Smooth muscle cell (in vitro differentiated cells): ENCODE data around the gene GARNL3. TPM values are rescaled to one million over a fixed set of nuclear protein-coding genes. Genes with fewer than 3 reads are reported as not detected.

Experiments used
- DNase-seq: peaks from one replicate; lab custom pipeline; 2025; ENCODE audit not compliant: unreplicated experiment; lab: John Stamatoyannopoulos, UW
- H2AFZ ChIP-seq: fragments of 200-600 bp; sonication (generic); 2 replicates; pipeline ENCODE4 v1.6.0; 2016; ENCODE audit warnings: antibody characterized with exemption, low read depth, mild to moderate bottlenecking
- H3F3A ChIP-seq: fragments of 200-600 bp; sonication (generic); 2 replicates; pipeline ENCODE4 v1.6.0; 2017; ENCODE audit warnings: antibody characterized with exemption, low read depth
- H3K27ac ChIP-seq: fragments of 200-600 bp; sonication (generic); 2 replicates; pipeline ENCODE4 v1.5.1; 2016; ENCODE audit warnings: low read depth, mild to moderate bottlenecking
- H3K27me3 ChIP-seq: fragments of 200-600 bp; sonication (generic); 2 replicates; pipeline ENCODE4 v1.6.1; 2016; ENCODE audit warnings: low read depth, mild to moderate bottlenecking
- H3K36me3 ChIP-seq: fragments of 200-600 bp; sonication (generic); 2 replicates; pipeline ENCODE4 v1.5.1; 2016; ENCODE audit warnings: low read depth
- H3K4me1 ChIP-seq: fragments of 200-600 bp; sonication (generic); 2 replicates; pipeline ENCODE4 v1.5.1; 2016; ENCODE audit warnings: low read depth
- H3K4me2 ChIP-seq: fragments of 200-600 bp; sonication (generic); 2 replicates; pipeline ENCODE4 v1.6.0; 2016; ENCODE audit warnings: mild to moderate bottlenecking
- H3K4me3 ChIP-seq: fragments of 200-600 bp; sonication (generic); 2 replicates; pipeline ENCODE4 v1.5.1; 2016; ENCODE audit warnings: mild to moderate bottlenecking
- H3K79me2 ChIP-seq: fragments of 200-600 bp; sonication (generic); 2 replicates; pipeline ENCODE4 v1.6.0; 2016; ENCODE audit warnings: low read depth, mild to moderate bottlenecking
- H3K9ac ChIP-seq: fragments of 200-600 bp; sonication (generic); 2 replicates; pipeline ENCODE4 v1.6.0; 2016; ENCODE audit warnings: low read depth
- H3K9me3 ChIP-seq: fragments of 200-600 bp; sonication (generic); replicated peaks from 2 replicates; pipeline ENCODE4 v1.5.1; 2016; ENCODE audit warnings: low read depth
- H4K20me1 ChIP-seq: fragments of 200-600 bp; sonication (generic); 2 replicates; pipeline ENCODE4 v1.6.0; 2016; ENCODE audit warnings: low read depth
- CTCF ChIP-seq: fragments of 200-600 bp; sonication (generic); IDR thresholded peaks from 2 replicates; pipeline ENCODE4 v1.5.1; 2017; ENCODE audit warnings: borderline replicate concordance, mild to moderate bottlenecking, antibody characterized with exemption; ENCODE audit not compliant: insufficient read depth, poor library complexity, severe bottlenecking
- WGBS: methylation state at CpG from one replicate; pipeline ENCODE4 v1.1.7; 2016; ENCODE audit warnings: low lambda C conversion rate; 5-methylcytosine and 5-hydroxymethylcytosine counted together
- polyA plus RNA-seq: library from polyadenylated mRNA; unstranded; fragments of >200 nt; fragmentation: Nextera tagmentation; extraction: Ambion mirVana; gene quantifications from 2 replicates; pipeline ENCODE4 v1.2.1, GENCODE V29; 2016
- total RNA-seq: library from RNA; depleted of rRNA; stranded (reverse); fragments of >200 nt; gene quantifications from 2 replicates; pipeline ENCODE4 v1.2.3, GENCODE V29; 2014

The GARNL3 gene
- total and polyA plus RNA-seq, 2 experiments from 2014 or later: 4.7 to 18.5 TPM

DNA sequence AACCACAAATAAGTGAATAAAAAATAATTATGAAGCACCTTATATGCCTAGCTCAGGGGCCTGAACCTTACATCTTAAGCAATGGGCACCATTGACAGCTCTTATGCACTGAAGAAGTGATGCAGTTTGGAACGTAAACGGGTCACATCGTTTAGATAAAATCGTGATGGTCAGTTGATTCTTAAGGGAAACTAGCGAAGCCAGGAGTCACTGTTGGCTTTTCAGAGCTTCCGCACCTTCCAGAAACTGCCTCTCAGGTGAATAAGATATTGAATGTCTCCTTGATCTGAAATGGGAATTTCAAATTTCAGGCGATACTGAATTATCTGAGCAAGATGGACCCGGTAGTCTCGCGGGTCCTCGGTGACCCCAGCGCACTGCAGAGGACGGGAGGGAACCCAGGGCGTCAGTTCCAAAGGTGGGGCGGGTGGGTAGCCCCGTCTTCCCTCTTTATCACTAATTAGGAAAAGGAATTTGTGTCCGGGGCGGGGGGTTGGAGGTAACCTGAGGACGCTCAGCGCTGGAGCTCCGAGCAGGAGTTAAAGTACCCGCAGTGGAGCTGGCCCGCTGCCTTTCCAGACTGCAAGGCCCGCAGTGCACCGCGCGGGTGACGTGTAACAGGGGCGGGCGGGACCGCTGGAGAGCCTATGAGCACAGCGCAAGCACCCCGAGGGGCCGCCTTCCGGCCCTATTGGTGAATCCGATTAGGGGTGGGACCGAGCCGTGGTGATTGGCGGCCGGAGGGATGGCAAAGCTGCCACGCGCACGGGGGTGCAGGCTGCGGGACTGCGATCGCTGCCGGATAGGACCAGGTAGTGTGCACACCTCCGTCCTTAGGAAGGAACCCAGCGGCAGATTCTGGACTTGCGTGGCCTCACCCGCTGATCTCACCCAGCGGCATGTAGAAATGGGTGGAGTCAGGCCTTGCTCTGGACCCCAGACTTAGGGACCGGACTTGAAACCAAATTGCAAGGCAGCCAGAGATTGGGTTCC, 19.7 kb upstream of the GARNL3 start:
- Histone ChIP-seq H3K4me3 (peak overlapping the region; percentile 69), H3K9ac (peak overlapping the region; percentile 71), H2AFZ (peak overlapping the region; percentile 97), H3K9me3 (no peaks in the 10 kb centered on the region), H3K27ac (no peak overlapping the region), H3K36me3 (no peaks in the 10 kb centered on the region), H4K20me1 (no peaks in the 10 kb centered on the region), H3K79me2 (peaks cover 2% of the 10 kb centered on the region), H3K4me1 (no peaks in the 10 kb centered on the region), H3F3A (no peaks in the 10 kb centered on the region), H3K4me2 (peak overlapping the region; percentile 85), H3K27me3 (no peaks in the 10 kb centered on the region)
- no peak for TF ChIP-seq CTCF
- DNase-seq: peak; percentile 75
- WGBS: 14% methylated on average over 52 of the region's 53 CpGs

- H3K9ac ChIP-seq: no peak overlapping the region
- H2AFZ ChIP-seq: peak overlapping the region; percentile 97
- H3F3A ChIP-seq: no peaks in the 10 kb centered on the region
- no peak for DNase-seq
- H4K20me1 ChIP-seq: no peaks in the 10 kb centered on the region
- no peaks in the 10 kb centered on the region for H3K36me3 ChIP-seq
- H3K4me2 ChIP-seq: peak overlapping the region; percentile 85
- no peaks in the 10 kb centered on the region for H3K4me1 ChIP-seq
- no peaks in the 10 kb centered on the region for H3K9me3 ChIP-seq
- no peak overlapping the region for H3K27ac ChIP-seq
- H3K27me3 ChIP-seq: no peaks in the 10 kb centered on the region
- peak overlapping the region; percentile 69 for H3K4me3 ChIP-seq
- H3K79me2 ChIP-seq: peaks cover 2% of the 10 kb centered on the region
- TF ChIP-seq CTCF: no peak
- 84% methylated on average over 8 of the region's 8 CpGs for WGBS
Measured at GRCh38 chr9:127245637-127246164, 18.9 kb upstream of the GARNL3 start.

DNA sequence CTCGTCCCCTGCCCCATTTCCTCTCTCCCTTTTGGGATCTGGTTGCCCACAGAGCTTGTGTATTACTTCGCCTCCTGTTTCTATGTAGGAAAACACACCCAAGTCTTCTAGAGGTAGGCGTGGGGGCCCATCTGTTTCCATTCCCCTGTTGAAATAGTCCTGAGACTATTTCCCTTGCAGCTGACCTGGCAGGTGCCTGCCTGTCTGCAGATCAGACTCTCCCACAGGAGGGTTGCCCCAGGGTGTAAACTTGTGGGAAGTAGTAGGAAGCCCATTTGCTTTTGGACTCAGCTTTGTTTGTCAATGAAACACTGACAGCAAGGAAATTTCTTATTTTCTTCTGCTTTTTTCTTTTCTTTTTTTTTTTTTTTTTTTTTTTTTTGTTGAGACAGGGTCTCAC, 16.3 kb upstream of the GARNL3 start:
- no peak for DNase-seq
- Histone ChIP-seq H3K9me3 (no peaks in the 10 kb centered on the region), H3K36me3 (no peaks in the 10 kb centered on the region), H3F3A (no peaks in the 10 kb centered on the region), H3K27ac (no peak overlapping the region), H3K4me3 (no peak overlapping the region), H3K27me3 (no peaks in the 10 kb centered on the region), H3K9ac (no peak overlapping the region), H3K4me1 (no peaks in the 10 kb centered on the region), H2AFZ (no peak overlapping the region), H3K79me2 (peaks cover 2% of the 10 kb centered on the region), H3K4me2 (no peak overlapping the region), H4K20me1 (no peaks in the 10 kb centered on the region)
- TF ChIP-seq CTCF: no peak
- 76% methylated on average over 3 of the region's 3 CpGs for WGBS
